H9 (cell line): ENCODE data around the gene ADAMTS17. TPM values are rescaled to one million over a fixed set of nuclear protein-coding genes. Genes with fewer than 3 reads are reported as not detected.

Experiments used
- DNase-seq: peaks from one replicate; pipeline ENCODE4 v3.0.0-alpha.2; 2017
- H2AFZ ChIP-seq: one replicate; pipeline ENCODE4 v1.6.1; 2013; ENCODE audit warnings: mild to moderate bottlenecking, low read length, control low read depth, moderate library complexity
- H2AK5ac ChIP-seq: 2 replicates; pipeline ENCODE4 v1.6.1; 2013; ENCODE audit warnings: low read length, control low read depth, mixed read lengths; ENCODE audit not compliant: insufficient read length
- H2BK120ac ChIP-seq: one replicate; pipeline ENCODE4 v1.6.1; 2013; ENCODE audit warnings: low read depth, mild to moderate bottlenecking, low read length, control low read depth, inconsistent platforms; ENCODE audit not compliant: poor library complexity, severe bottlenecking
- H2BK12ac ChIP-seq: 2 replicates; pipeline ENCODE4 v1.6.1; 2013; ENCODE audit warnings: low read length, control low read depth, mixed read lengths, low read depth; ENCODE audit not compliant: insufficient read length
- H2BK15ac ChIP-seq: 2 replicates; pipeline ENCODE4 v1.6.1; 2013; ENCODE audit warnings: low read depth, low read length, control low read depth
- H2BK20ac ChIP-seq: one replicate; pipeline ENCODE4 v1.6.1; 2013; ENCODE audit warnings: low read depth, mild to moderate bottlenecking, low read length, control low read depth, inconsistent platforms; ENCODE audit not compliant: poor library complexity, severe bottlenecking
- H2BK5ac ChIP-seq: 2 replicates; pipeline ENCODE4 v1.6.1; 2013; ENCODE audit warnings: low read length, control low read depth, mixed read lengths; ENCODE audit not compliant: insufficient read length
- H3K14ac ChIP-seq: 2 replicates; pipeline ENCODE4 v1.6.1; 2013; ENCODE audit warnings: low read length, control low read depth; ENCODE audit not compliant: insufficient read depth
- H3K18ac ChIP-seq: 2 replicates; pipeline ENCODE4 v1.6.1; 2013; ENCODE audit warnings: low read depth, mild to moderate bottlenecking, mixed read lengths, low read length, control low read depth; ENCODE audit not compliant: insufficient read length
- H3K23ac ChIP-seq: 2 replicates; pipeline ENCODE4 v1.6.1; 2013; ENCODE audit warnings: low read length, control low read depth, mixed read lengths, low read depth; ENCODE audit not compliant: insufficient read length
- H3K23me2 ChIP-seq: 2 replicates; pipeline ENCODE4 v1.6.1; 2013; ENCODE audit warnings: low read depth, mild to moderate bottlenecking, mixed read lengths, low read length, control low read depth; ENCODE audit not compliant: insufficient read length, poor library complexity, severe bottlenecking
- H3K27ac ChIP-seq: 2 replicates; pipeline ENCODE4 v1.5.1; 2013; ENCODE audit warnings: low read length, control low read depth, mixed read lengths, low read depth; ENCODE audit not compliant: insufficient read length
- H3K27me3 ChIP-seq: 2 replicates; pipeline ENCODE4 v1.6.1; 2013; ENCODE audit warnings: low read length, control low read depth, inconsistent platforms; ENCODE audit not compliant: insufficient read depth
- H3K4ac ChIP-seq: 2 replicates; pipeline ENCODE4 v1.6.1; 2013; ENCODE audit warnings: low read depth, mild to moderate bottlenecking, control low read depth, inconsistent platforms, low read length, moderate library complexity
- H3K4me1 ChIP-seq: 2 replicates; pipeline ENCODE4 v1.6.1; 2013; ENCODE audit warnings: low read length, control low read depth, inconsistent platforms; ENCODE audit not compliant: insufficient read depth
- H3K4me2 ChIP-seq: 2 replicates; pipeline ENCODE4 v1.6.1; 2013; ENCODE audit warnings: low read length, control low read depth, mixed read lengths; ENCODE audit not compliant: insufficient read length, insufficient read depth
- H3K56ac ChIP-seq: 2 replicates; pipeline ENCODE4 v1.6.1; 2013; ENCODE audit warnings: low read depth, mild to moderate bottlenecking, mixed read lengths, low read length, control low read depth; ENCODE audit not compliant: insufficient read length
- H3K79me1 ChIP-seq: 2 replicates; pipeline ENCODE4 v1.6.1; 2013; ENCODE audit warnings: low read depth, mild to moderate bottlenecking, moderate library complexity, low read length, control low read depth, inconsistent platforms; ENCODE audit not compliant: insufficient read depth, poor library complexity, severe bottlenecking
- H3K79me2 ChIP-seq: 2 replicates; pipeline ENCODE4 v1.6.1; 2013; ENCODE audit warnings: low read length, control low read depth, inconsistent platforms; ENCODE audit not compliant: insufficient read depth
- H3K9ac ChIP-seq: 2 replicates; pipeline ENCODE4 v1.6.1; 2013; ENCODE audit warnings: low read length, control low read depth, mixed read lengths; ENCODE audit not compliant: insufficient read length; ENCODE audit errors: extremely low read depth
- H3K9me3 ChIP-seq: one replicate; pipeline ENCODE4 v1.6.1; 2013; ENCODE audit warnings: low read depth, low read length, inconsistent platforms; ENCODE audit not compliant: control insufficient read depth
- H3T11ph ChIP-seq: one replicate; pipeline ENCODE4 v1.6.1; 2013; ENCODE audit warnings: mild to moderate bottlenecking, low read length, control low read depth, inconsistent platforms
- H4K20me1 ChIP-seq: one replicate; pipeline ENCODE4 v1.6.1; 2013; ENCODE audit not compliant: control insufficient read depth, insufficient read length, insufficient read depth
- H4K5ac ChIP-seq: 2 replicates; pipeline ENCODE4 v1.6.1; 2013; ENCODE audit warnings: low read depth, mild to moderate bottlenecking, mixed read lengths, low read length, control low read depth; ENCODE audit not compliant: insufficient read length
- H4K8ac ChIP-seq: replicated peaks from 2 replicates; pipeline ENCODE4 v1.6.1; 2013; ENCODE audit warnings: low read length, control low read depth, mixed read lengths, low read depth; ENCODE audit not compliant: insufficient read length
- H4K91ac ChIP-seq: 2 replicates; pipeline ENCODE4 v1.6.1; 2013; ENCODE audit warnings: low read depth, mild to moderate bottlenecking, moderate library complexity, mixed read lengths, low read length, control low read depth; ENCODE audit not compliant: insufficient read length
- H3K27ac Mint-ChIP-seq, 3 experiments: 2 replicates in 2 of 3; 3 replicates in 1 of 3; pipeline ENCODE4 v1.8.0; 2020 to 2021; ENCODE audit warnings: mixed read lengths in 3 of 3, mild to moderate bottlenecking in 1 of 3, moderate library complexity in 1 of 3
- H3K27me3 Mint-ChIP-seq: 2 replicates; pipeline ENCODE4 v1.8.0; 2021; ENCODE audit warnings: low read depth, mild to moderate bottlenecking, moderate library complexity, mixed read lengths
- H3K36me3 Mint-ChIP-seq, 3 experiments: 2 replicates in 2 of 3; 3 replicates in 1 of 3; pipeline ENCODE4 v1.8.0; 2020 to 2021; ENCODE audit warnings: low read depth in 3 of 3, mixed read lengths in 3 of 3; ENCODE audit not compliant: insufficient read depth in 1 of 3
- H3K4me1 Mint-ChIP-seq, 2 experiments: 2 replicates each; pipeline ENCODE4 v1.8.0; 2020; ENCODE audit warnings: mixed read lengths in 2 of 2
- H3K4me3 Mint-ChIP-seq, 2 experiments: 2 replicates in 1 of 2; 3 replicates in 1 of 2; pipeline ENCODE4 v1.8.0; 2020 to 2021; ENCODE audit warnings: mild to moderate bottlenecking in 2 of 2, mixed read lengths in 2 of 2, moderate library complexity in 1 of 2
- H3K9me3 Mint-ChIP-seq, 2 experiments: 2 replicates in 1 of 2; 3 replicates in 1 of 2; pipeline ENCODE4 v1.8.0; 2020; ENCODE audit warnings: mild to moderate bottlenecking in 2 of 2, mixed read lengths in 2 of 2, moderate library complexity in 1 of 2
- WGBS: extraction: QIAGEN DNeasy Blood & Tissue Kit; methylation state at CpG from one replicate; pipeline ENCODE4 v1.1.7; 2013; ENCODE audit warnings: missing lambda C conversion rate, low lambda C conversion rate, mixed read lengths; ENCODE audit not compliant: insufficient read length; ENCODE audit errors: extremely low coverage; 5-methylcytosine and 5-hydroxymethylcytosine counted together
- total RNA-seq: library from RNA; stranded (reverse); gene quantifications from 2 replicates; pipeline ENCODE4 v1.2.1, GENCODE V29; 2021
- TF ChIP-seq, protein P1 (sequence below): fragments of 200-600 bp; sonication (generic); conservative IDR thresholded peaks from 3 replicates; pipeline ENCODE4 v1.8.0; 2021; ENCODE audit warnings: antibody characterized with exemption, mild to moderate bottlenecking

ADAMTS17 gene
- total RNA-seq, 1 experiment from 2014 or later: 2.9 TPM

DNA sequence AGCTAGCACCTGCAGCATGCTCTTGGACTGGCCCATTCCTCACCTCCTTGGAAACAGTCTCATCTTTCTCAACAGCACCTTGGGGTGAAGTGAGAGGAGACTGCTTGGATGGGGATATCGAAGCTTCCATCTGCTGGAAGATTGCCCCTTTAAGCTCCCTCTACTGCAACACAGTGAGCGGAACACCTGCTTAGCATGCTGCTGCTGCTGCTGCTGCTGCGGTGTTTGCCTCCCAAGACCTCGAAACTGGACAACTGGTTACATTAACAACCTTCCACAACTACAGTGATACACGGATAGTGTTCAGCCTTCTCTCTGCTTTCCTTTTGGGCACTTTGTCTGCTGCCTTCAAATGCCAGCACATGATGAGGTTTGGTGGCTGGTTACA is 354.7 kb downstream of the ADAMTS17 start:
- peaks cover 33 to 38% of the 10 kb centered on the region in 2 experiments for H3K4me1 Mint-ChIP-seq
- H3K14ac ChIP-seq: no peak overlapping the region
- no peaks in the 10 kb centered on the region for H3K79me1 ChIP-seq
- peaks cover 13% of the 10 kb centered on the region for H3K27me3 Mint-ChIP-seq
- H3K4ac ChIP-seq: no peak overlapping the region
- DNase-seq: no peak
- H4K91ac ChIP-seq: no peak overlapping the region
- WGBS: no CpG with 5 or more reads among the region's 5 CpGs
- no peak overlapping the region for H3K23ac ChIP-seq
- no peak overlapping the region for H4K5ac ChIP-seq
- no peak overlapping the region for H2BK5ac ChIP-seq
- no peaks in the 10 kb centered on the region for H3K23me2 ChIP-seq
- peaks cover 5% of the 10 kb centered on the region; the same call in 1 of the 2 replicates for H3K4me1 ChIP-seq
- no peak overlapping the region for H2BK12ac ChIP-seq
- no peak overlapping the region for H3K27ac ChIP-seq
- no peak overlapping the region for H2BK120ac ChIP-seq
- no peak overlapping the region for H3K9ac ChIP-seq
- peaks cover 6 to 8% (median 7%) of the 10 kb centered on the region in 3 experiments; a peak in 6 of 7 replicates for H3K36me3 Mint-ChIP-seq
- H3T11ph ChIP-seq: no peak overlapping the region
- H3K18ac ChIP-seq: no peak overlapping the region
- H3K9me3 Mint-ChIP-seq: peaks cover 6 to 15% of the 10 kb centered on the region in 2 experiments
- no peak overlapping the region for H3K4me2 ChIP-seq
- H2AK5ac ChIP-seq: no peak overlapping the region
- H3K56ac ChIP-seq: no peak overlapping the region
- H2BK15ac ChIP-seq: no peak overlapping the region
- no peaks in the 10 kb centered on the region for H3K9me3 ChIP-seq
- no peak overlapping the region for H4K8ac ChIP-seq
- H3K4me3 Mint-ChIP-seq: no peak overlapping the region
- H3K27ac Mint-ChIP-seq: no peak overlapping the region
- TF ChIP-seq, protein P1, sequence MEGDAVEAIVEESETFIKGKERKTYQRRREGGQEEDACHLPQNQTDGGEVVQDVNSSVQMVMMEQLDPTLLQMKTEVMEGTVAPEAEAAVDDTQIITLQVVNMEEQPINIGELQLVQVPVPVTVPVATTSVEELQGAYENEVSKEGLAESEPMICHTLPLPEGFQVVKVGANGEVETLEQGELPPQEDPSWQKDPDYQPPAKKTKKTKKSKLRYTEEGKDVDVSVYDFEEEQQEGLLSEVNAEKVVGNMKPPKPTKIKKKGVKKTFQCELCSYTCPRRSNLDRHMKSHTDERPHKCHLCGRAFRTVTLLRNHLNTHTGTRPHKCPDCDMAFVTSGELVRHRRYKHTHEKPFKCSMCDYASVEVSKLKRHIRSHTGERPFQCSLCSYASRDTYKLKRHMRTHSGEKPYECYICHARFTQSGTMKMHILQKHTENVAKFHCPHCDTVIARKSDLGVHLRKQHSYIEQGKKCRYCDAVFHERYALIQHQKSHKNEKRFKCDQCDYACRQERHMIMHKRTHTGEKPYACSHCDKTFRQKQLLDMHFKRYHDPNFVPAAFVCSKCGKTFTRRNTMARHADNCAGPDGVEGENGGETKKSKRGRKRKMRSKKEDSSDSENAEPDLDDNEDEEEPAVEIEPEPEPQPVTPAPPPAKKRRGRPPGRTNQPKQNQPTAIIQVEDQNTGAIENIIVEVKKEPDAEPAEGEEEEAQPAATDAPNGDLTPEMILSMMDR: no peak
- no peaks in the 10 kb centered on the region for H4K20me1 ChIP-seq
- no peak overlapping the region for H2AFZ ChIP-seq
- H3K27me3 ChIP-seq: no peaks in the 10 kb centered on the region
- no peak overlapping the region for H2BK20ac ChIP-seq
- H3K79me2 ChIP-seq: no peaks in the 10 kb centered on the region
